HG03025 (cell line): ENCODE data around the gene GLI3.

Experiments
- ATAC-seq: cut with Tn5 transposase; IDR thresholded peaks from one replicate; pipeline ENCODE4 v1.9.1; 2021; ENCODE audit warnings: mild to moderate bottlenecking, moderate library complexity; ENCODE audit not compliant: unreplicated experiment, low FRiP score

Gene GLI3

GRCh38 chr7:42115795-42116194 lies 121.2 kb downstream of the GLI3 start:
- ATAC-seq, result no peak

DNA sequence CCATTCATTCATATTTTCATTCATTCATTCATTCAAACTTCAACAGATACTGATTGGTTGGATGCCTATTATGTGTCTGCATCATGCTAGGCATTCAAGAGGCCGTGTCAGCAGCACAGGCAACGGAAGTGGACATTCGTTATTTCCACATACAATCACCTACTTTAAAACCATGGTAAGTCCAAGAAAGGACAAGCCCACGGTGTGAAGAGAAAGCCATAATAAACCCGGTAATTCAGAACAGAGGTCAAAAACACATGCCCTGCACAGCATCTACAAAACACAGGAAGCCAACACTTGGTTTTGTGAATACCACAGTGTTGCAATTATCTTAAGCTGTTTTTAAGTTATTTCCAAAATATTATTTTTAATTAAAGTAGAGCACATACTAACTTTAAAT lies 126.7 kb downstream of the GLI3 start:
- ATAC-seq, result no peak

DNA sequence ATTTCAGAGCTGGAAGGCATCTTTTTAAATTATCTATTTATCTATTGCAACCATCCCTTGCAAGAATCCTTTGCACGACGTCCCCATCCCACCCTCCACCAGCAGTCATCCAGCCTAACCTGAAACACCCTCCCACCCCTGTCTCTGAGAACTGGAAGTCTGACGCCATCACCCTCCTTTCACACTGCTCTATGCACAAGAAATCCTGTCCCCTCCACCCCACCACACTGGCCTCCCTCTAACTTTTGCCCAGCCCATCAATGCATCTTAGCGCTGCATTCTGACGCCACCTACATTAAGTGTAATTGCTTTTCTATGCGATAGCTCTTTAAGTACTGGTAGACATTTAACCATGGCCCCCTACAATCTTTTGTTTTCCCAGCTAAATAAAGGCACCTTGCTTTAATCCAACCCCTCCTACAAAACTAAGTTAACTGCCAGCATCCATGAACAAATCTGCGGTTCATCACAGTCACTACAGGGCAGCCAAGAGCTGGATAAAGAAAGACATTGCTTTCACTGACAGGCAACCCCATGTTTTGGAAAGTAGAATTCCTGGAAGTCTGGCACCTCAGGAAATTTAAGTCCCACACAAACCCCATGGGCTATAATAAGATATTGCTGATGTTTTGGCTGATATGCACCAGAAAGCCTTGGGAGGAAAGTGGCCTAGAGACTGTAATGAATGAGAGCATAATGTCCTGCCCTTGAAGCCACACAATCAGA lies 128.0 kb downstream of the GLI3 start:
- no peak for ATAC-seq

DNA sequence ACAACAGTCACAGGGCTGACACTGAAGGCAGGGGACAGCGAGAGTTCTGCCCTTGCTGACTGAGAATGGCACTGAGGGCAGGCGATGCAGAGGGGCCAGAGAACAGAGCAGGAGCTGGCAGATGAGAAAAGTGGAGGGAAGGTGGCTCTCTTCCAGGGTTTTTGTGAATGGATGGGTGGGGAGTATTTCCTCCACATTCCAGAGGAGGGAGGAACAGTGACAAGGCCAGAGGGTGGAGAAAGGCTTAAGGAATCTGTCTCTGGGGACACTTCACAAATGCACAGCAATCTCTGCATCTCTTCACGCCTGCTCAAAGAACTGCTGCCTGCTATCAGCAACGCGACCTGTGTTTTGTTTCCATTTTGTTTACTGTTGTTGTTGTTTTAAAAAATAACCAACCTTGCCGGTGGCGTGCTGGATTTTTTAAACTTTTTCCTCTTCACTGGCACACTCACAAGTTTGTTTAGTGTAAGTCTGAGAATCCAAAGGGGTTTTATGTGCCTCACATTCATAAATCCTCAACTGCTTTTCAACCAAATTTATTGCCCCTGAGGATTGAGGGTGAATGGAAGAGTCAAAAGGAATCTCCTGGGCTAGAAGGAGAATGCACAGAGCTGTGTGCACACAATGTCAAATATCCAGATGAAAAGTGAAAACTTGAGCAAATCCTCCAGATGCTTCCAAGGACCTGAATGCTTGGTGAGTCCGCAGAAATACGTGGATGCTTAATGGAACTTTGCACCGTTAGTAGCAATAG lies 129.3 kb downstream of the GLI3 start:
- ATAC-seq, result no peak

- ATAC-seq, result no peak
Observed at GRCh38 chr7:42106562-42106961, 130.4 kb downstream of the GLI3 start.

DNA sequence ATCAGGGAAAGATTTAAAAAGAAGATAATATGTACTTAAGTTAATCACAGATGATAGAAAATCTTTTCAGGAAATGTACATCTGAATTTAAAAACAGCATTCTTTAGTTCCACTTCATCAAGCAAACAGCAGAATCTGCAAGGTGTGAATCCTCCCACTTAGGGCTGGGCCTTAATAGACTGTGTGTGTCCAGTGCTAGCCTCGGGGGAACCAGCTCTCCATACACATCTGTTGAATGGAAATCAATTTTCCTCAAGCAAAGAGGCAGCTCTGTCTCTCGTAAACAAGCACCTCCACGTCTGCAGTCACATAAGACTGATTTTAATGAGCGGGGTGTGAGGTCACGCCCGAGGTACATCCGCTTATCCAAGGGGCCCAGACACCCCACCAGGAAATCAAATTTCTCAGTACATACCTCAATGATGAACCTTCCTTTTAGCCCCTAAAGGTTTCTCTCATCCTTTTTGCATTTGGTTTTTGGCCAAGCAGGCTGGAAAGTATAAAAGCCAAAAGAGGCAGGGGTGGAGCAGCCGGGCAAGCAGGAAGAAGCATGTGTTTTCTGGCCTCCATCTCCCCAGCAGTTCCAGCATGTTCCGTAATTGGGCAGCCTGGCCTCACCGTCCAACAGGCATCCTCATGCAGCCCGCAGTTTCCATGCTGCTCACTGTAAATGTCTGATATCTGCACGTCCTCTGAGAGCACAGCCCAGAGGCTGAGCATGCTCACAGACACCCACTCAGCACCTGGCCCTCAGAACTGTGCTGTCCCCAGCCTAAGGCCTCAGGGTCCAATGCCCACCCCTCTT lies 131.3 kb downstream of the GLI3 start:
- no peak for ATAC-seq

DNA sequence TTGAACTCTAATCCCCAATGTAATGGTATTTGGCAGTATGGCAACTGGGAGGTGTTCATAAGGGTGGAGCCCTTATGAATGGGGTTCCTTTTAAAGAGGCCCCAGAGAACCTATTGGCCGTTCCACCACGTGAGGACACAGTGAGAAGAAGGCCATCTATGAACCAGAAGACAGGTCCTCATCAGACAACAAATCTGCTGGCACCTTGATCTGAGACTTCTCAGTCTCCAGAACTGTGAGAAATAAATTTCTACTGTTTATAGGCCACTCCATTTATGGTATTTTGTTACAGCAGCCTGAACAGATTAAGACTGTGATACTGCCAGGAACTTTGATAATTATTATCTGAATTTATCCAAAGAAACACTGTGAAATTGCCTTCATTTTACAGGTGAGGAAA lies 132.3 kb downstream of the GLI3 start:
- ATAC-seq, result no peak

DNA sequence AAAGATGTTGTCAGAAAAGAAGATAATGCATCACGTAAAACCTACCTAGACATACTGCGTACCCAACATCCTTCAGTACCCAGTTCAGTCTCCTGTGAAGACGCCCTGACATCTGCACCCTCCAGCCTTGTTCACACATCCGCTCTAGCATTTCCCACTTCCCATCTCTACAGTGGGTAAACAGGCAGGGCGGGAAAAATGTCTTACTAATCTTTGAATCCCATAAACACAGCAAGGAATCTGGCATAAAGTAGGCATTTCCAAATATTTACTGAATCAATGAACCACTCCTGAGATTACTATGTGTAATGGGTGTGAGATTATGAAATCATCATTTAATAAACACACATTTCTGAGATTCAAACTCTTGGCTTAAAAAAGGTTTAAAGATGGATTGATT lies 132.8 kb downstream of the GLI3 start:
- ATAC-seq, result no peak

GRCh38 chr7:42103456-42103855 lies 133.6 kb downstream of the GLI3 start:
- no peak for ATAC-seq

GRCh38 chr7:42103020-42103419 lies 134.0 kb downstream of the GLI3 start:
- ATAC-seq, result no peak

DNA sequence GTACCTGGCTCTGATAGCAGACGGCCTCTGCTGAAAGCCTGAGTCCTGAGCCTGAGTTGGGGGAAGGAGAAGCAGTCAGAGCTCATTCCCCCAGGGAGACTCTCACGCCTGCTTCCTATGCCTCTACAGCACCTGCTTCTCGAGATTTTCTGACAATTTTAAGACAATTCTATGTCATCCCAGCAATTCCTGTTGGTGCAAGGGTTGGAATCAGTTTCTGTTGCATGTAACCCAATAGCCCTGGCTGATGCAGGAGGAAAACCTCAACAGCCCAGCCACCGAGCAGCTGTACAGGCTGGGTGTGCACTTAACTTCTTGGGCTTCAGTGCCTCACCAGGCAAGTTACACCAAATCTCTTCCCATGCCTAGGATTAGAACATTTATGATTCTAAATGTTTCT lies 134.7 kb downstream of the GLI3 start:
- ATAC-seq, result no peak

DNA sequence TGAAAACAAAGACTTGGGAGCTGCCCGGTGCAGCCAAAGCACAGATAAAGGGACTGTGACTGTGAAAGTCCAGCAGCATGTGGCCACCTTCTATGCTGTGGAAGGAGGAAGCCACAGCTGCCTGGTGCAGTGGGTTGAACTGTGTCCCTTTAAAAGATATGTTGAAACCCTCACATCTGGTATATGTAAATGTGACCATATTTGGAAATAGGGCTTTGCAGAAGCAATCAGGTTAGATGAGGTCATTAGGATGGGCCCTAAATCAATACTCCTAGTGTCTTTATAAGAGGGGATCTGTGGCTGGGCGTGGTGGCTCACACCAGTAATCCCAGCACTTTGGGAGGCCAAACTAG lies 136.9 kb downstream of the GLI3 start:
- ATAC-seq, result no peak

DNA sequence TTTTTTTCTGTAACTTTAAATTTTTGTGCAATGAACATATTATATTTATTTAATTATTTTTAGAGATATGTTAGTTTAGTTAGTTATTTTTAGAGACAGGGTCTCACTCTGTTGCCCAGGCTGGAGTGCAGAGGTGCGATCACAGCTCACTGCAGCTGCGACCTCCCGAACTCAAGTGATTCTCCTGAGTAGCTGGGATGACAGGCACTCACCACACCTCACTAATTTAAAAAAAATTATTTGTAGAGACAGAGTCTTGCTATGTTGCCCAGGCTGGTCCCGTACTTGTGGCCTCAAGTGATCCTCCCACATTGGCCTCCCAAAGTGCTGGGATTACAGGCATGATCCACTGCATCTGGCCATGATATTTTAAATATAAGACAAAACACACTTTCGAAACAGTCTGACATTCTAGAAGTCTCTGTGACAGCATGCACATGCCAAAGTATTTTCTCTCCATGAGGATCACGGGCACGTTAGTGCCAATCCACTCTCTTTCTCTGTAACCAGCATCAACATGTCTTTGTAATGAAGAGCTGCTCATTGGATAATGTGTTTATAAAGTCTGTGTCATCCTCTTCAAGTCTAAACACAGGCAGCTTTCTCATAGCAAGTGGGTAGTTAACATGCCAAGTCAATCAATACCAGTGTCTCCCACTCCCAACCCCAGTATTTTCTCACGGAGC lies 137.4 kb downstream of the GLI3 start:
- ATAC-seq, result no peak

DNA sequence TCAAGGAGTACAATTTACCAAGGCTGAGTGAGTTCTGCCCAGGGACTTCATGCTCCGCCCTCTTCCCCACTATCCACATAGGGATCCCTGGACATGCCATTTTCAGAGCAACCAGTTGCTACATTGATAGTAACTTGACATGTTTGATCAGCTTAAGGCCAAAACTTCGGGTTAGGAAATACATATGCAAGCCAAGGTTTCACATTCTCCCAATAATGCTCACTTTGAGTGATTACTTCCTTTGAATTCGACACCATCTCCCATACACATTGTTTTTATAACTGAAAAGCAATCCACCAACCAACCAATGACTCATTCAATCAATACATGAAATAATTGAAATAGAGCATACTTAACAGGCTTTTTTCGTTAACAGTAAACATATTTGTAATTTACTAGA lies 137.9 kb downstream of the GLI3 start:
- ATAC-seq, result no peak

DNA sequence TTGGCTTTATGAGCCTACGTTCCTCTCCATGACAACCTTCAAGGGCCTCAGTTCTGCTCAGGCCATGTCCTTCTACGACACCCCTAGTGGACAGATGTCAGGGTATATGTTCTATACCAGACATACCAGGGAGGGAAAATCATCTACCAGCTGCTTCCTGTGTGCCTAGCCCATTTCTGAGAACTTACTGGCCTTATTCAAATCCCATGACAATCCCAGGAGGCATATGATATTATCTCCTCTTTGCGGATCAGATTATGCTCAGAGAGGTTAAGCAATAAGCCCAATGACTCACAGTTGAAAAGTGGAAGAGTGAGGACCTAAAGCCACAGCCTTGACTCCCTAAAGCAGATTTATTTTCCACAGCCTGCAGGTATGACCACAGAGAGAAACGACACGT lies 139.3 kb downstream of the GLI3 start:
- no peak for ATAC-seq

DNA sequence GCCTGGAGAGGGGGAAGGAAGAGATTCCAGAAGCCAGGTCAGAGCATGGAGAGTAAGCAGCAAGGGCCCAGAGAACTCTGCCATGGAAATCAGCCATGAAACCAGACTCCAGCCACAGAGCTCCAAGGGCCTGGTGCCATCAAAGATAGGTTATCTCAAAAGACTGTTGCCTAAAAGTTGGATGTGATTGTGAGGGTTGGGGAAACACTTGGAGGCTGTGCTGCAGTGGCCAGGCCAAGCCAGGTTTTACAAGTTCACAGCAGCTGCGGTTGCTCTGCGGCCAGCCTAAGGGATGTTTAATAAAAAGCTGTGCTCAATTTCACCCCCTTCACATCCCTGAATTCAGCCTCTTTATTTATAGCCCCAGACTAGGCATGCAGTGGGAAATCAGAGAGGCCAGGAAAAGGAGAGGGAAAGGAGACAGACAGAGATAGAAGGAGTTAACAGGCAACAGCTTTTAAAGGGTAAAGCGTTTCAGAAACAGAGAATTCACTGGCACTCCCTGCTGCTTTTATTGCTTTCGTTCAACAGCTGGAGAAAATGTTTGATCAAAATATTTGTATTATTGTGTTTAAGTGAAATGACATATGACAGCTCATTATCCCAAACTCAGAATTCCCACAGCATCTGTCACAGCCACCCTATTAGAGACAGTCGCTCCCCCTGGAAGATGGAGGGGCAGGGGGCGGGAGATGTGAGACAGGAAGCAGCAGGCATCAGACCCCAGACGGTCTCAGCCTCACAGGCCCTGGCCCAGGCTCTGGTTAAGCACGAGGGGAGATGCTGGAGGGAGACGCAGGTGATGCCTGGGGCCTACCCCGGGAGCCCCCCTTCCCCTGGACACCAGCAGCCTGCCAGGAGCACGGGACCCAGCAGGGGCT lies 140.1 kb downstream of the GLI3 start:
- ATAC-seq, result no peak

DNA sequence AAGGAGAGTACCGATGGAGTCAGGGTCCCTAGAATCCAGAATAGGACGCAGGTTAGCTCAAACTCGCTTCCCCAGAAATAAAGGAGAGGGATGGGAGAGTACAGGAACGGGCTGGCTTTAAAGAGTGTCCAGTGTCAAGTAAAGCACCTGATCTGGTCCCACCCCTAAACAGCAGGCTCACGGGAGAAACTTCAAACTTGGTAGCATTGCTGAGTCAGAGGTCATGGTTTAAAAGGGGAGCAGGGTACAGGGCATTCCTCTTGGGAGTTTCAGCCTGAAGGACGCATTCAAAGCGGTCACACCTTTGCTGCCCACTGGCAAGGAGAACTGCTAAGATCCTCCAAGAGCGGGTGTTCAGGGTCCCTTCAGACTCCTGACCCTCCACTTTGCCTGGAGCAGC lies 140.7 kb downstream of the GLI3 start:
- ATAC-seq, result no peak

GRCh38 chr7:42095791-42096190 lies 141.2 kb downstream of the GLI3 start:
- no peak for ATAC-seq

DNA sequence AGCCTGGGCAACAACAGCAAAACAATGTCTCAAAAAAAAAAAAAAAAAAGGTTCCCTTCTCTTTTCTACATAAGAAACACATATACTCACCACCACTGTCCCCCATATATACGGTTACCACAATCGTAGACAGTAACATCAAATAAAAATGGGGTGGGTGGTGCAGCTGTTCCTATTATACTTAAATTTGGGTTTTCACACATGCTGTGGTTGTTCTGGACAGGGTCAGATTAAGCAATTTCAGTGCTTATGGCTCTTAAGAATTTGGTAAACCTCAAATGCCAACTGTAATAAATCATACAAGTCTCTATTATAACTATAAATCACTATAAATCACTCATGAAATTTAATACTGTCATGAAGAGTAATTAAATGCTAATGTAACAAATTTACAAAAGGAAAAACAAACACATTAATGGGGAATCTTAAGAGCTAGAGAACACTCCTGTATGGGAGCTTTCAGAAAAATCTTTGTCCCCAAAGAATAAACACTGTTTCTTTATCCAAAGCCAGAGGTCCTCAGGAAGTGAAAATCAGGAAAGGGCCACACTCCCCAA lies 143.6 kb downstream of the GLI3 start:
- no peak for ATAC-seq
